Lower leg skin (tissue), 3 donors: ENCODE results near the gene ALG9.

Source experiments
- POLR2A ChIP-seq, 2 donors: fragments of 450-650 bp; IDR thresholded peaks; one replicate each; pipeline ENCODE4 v1.6.1; 2016 to 2017; ENCODE audit warnings: antibody characterized with exemption in 2 of 2, mild to moderate bottlenecking in 1 of 2, moderate library complexity in 1 of 2
- TF ChIP-seq, protein P1 (sequence below), 3 donors: fragments of 450-650 bp; IDR thresholded peaks; one replicate each; pipeline ENCODE4 v1.5.1; 2016; ENCODE audit warnings: antibody characterized with exemption in 3 of 3, mild to moderate bottlenecking in 3 of 3, moderate library complexity in 2 of 3

GRCh38 chr11:111870113-111870512 lies 1.3 kb downstream of the ALG9 start:
- TF ChIP-seq, protein P1, sequence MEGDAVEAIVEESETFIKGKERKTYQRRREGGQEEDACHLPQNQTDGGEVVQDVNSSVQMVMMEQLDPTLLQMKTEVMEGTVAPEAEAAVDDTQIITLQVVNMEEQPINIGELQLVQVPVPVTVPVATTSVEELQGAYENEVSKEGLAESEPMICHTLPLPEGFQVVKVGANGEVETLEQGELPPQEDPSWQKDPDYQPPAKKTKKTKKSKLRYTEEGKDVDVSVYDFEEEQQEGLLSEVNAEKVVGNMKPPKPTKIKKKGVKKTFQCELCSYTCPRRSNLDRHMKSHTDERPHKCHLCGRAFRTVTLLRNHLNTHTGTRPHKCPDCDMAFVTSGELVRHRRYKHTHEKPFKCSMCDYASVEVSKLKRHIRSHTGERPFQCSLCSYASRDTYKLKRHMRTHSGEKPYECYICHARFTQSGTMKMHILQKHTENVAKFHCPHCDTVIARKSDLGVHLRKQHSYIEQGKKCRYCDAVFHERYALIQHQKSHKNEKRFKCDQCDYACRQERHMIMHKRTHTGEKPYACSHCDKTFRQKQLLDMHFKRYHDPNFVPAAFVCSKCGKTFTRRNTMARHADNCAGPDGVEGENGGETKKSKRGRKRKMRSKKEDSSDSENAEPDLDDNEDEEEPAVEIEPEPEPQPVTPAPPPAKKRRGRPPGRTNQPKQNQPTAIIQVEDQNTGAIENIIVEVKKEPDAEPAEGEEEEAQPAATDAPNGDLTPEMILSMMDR (IDR thresholded peaks at IDR 0.05), result no peak
- TF ChIP-seq POLR2A (IDR thresholded peaks at IDR 0.05), result no peak
